Measurements from ENCODE around the gene NECTIN1. TPM values are rescaled to one million over a fixed set of nuclear protein-coding genes. Genes with fewer than 3 reads are reported as not detected.

NECTIN1 gene
- total and polyA plus RNA-seq, 4 donors: 4.7 to 18.3 (median 7.3) TPM

- Histone ChIP-seq H3K4me3 (no peak overlapping the region), H3K9ac (ENCODE audit: insufficient read depth in 1 of 2, low read length in 2 of 2) (no peak overlapping the region), H3K27ac (ENCODE audit: low read depth in 1 of 2, low read length in 1 of 2) (no peak overlapping the region), H3K9me3 (ENCODE audit: control insufficient read depth in 4 of 4, insufficient read depth in 3 of 4, low read length in 3 of 4) (peaks cover 0 to 4% (median 0%) of the 10 kb centered on the region in 4 donors), H3K36me3 (ENCODE audit: control insufficient read depth in 4 of 4, insufficient read depth in 4 of 4, low read length in 4 of 4) (no peaks in the 10 kb centered on the region), H3K4me1 (ENCODE audit: control insufficient read depth in 5 of 5, insufficient read depth in 5 of 5, low read length in 5 of 5) (no peaks in the 10 kb centered on the region), H3K27me3 (ENCODE audit: control insufficient read depth in 3 of 3, insufficient read depth in 3 of 3, low read length in 2 of 3) (peaks cover 0 to 10% (median 0%) of the 10 kb centered on the region in 3 donors)
- TF ChIP-seq, protein P1, sequence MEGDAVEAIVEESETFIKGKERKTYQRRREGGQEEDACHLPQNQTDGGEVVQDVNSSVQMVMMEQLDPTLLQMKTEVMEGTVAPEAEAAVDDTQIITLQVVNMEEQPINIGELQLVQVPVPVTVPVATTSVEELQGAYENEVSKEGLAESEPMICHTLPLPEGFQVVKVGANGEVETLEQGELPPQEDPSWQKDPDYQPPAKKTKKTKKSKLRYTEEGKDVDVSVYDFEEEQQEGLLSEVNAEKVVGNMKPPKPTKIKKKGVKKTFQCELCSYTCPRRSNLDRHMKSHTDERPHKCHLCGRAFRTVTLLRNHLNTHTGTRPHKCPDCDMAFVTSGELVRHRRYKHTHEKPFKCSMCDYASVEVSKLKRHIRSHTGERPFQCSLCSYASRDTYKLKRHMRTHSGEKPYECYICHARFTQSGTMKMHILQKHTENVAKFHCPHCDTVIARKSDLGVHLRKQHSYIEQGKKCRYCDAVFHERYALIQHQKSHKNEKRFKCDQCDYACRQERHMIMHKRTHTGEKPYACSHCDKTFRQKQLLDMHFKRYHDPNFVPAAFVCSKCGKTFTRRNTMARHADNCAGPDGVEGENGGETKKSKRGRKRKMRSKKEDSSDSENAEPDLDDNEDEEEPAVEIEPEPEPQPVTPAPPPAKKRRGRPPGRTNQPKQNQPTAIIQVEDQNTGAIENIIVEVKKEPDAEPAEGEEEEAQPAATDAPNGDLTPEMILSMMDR (IDR thresholded peaks at IDR 0.05; ENCODE audit: control extremely low read depth, extremely low read depth): no peak
- ATAC-seq (ENCODE audit: insufficient read depth, low FRiP score) (no peak), DNase-seq (peak; percentile 39 to 65 (median 58))
- 98 to 100% methylated on average over 1 of the region's 1 CpG for WGBS, 2 donors
Observed at GRCh38 chr11:119774172-119774763, 45.3 kb upstream of the NECTIN1 start.

- Histone ChIP-seq H3K4me3 (no peak overlapping the region), H3K36me3 (ENCODE audit: control insufficient read depth in 4 of 4, insufficient read depth in 4 of 4, low read length in 4 of 4) (no peaks in the 10 kb centered on the region), H3K4me1 (ENCODE audit: control insufficient read depth in 5 of 5, insufficient read depth in 5 of 5, low read length in 5 of 5) (no peaks in the 10 kb centered on the region), H3K27me3 (ENCODE audit: control insufficient read depth in 3 of 3, insufficient read depth in 3 of 3, low read length in 2 of 3) (peaks cover 0 to 11% (median 0%) of the 10 kb centered on the region in 3 donors), H3K9ac (ENCODE audit: insufficient read depth in 1 of 2, low read length in 2 of 2) (no peak overlapping the region), H3K27ac (ENCODE audit: low read depth in 1 of 2, low read length in 1 of 2) (no peak overlapping the region), H3K9me3 (ENCODE audit: control insufficient read depth in 4 of 4, insufficient read depth in 3 of 4, low read length in 3 of 4) (peaks cover 0 to 4% (median 0%) of the 10 kb centered on the region in 4 donors)
- 70 to 77% methylated on average over 8 of the region's 8 CpGs for WGBS, 2 donors
- no peak for ATAC-seq (ENCODE audit: insufficient read depth, low FRiP score)
- TF ChIP-seq, protein P1 (IDR thresholded peaks at IDR 0.05; ENCODE audit: control extremely low read depth, extremely low read depth): no peak
- no peak for DNase-seq
Observed at GRCh38 chr11:119772641-119773415, 43.8 kb upstream of the NECTIN1 start.

GRCh38 chr11:119772076-119772475 is 43.1 kb upstream of the NECTIN1 start:
- H3K36me3 ChIP-seq (ENCODE audit: control insufficient read depth in 4 of 4, insufficient read depth in 4 of 4, low read length in 4 of 4): no peaks in the 10 kb centered on the region
- H3K9me3 ChIP-seq (ENCODE audit: control insufficient read depth in 4 of 4, insufficient read depth in 3 of 4, low read length in 3 of 4): peaks cover 0 to 4% (median under 1%) of the 10 kb centered on the region in 4 donors
- no peak overlapping the region for H3K27ac ChIP-seq (ENCODE audit: low read depth in 1 of 2, low read length in 1 of 2)
- no peaks in the 10 kb centered on the region for H3K4me1 ChIP-seq (ENCODE audit: control insufficient read depth in 5 of 5, insufficient read depth in 5 of 5, low read length in 5 of 5)
- DNase-seq (peak in 2 of 3 donors; percentile 30 to 31), ATAC-seq (ENCODE audit: insufficient read depth, low FRiP score) (no peak)
- H3K27me3 ChIP-seq (ENCODE audit: control insufficient read depth in 3 of 3, insufficient read depth in 3 of 3, low read length in 2 of 3): peaks cover 0 to 11% (median 0%) of the 10 kb centered on the region in 3 donors
- H3K9ac ChIP-seq (ENCODE audit: insufficient read depth in 1 of 2, low read length in 2 of 2): no peak overlapping the region
- TF ChIP-seq, protein P1 (IDR thresholded peaks at IDR 0.05; ENCODE audit: control extremely low read depth, extremely low read depth): no peak
- H3K4me3 ChIP-seq: no peak overlapping the region

All from lung (tissue), 12 donors.